HPDE6-E6E7 (cell line): ENCODE data around the gene TCF21.
A peak's percentile ranks its signal among the peaks of the same experiment; 100 is the strongest.

Source experiments
- DNase-seq: peaks from one replicate; pipeline ENCODE4 v3.0.0; 2011; ENCODE audit warnings: missing footprints; ENCODE audit errors: extremely low spot score

TCF21 gene

GRCh38 chr6:133889557-133890403 is 867 bp downstream of the TCF21 start:
- no peak for DNase-seq

- DNase-seq, result no peak
Measured at GRCh38 chr6:133890711-133891148, 1.8 kb downstream of the TCF21 start.

GRCh38 chr6:133891149-133891926 is 2.4 kb downstream of the TCF21 start:
- DNase-seq, result no peak

GRCh38 chr6:133891927-133892812 is 3.3 kb downstream of the TCF21 start:
- DNase-seq, result no peak

- DNase-seq, result no peak
Measured at GRCh38 chr6:133892813-133893691, 4.1 kb downstream of the TCF21 start.

GRCh38 chr6:133893946-133894345 is 5.0 kb downstream of the TCF21 start:
- no peak for DNase-seq

- DNase-seq, result no peak
Measured at GRCh38 chr6:133894369-133894768, 5.5 kb downstream of the TCF21 start.

GRCh38 chr6:133894795-133895358 is 6.0 kb downstream of the TCF21 start:
- no peak for DNase-seq

GRCh38 chr6:133895573-133896343 is 6.8 kb downstream of the TCF21 start:
- DNase-seq, result no peak

- DNase-seq, result no peak
Measured at GRCh38 chr6:133896344-133896721, 7.4 kb downstream of the TCF21 start.

GRCh38 chr6:133898263-133898662 is 9.3 kb downstream of the TCF21 start:
- DNase-seq, result no peak

- DNase-seq, result no peak
Measured at GRCh38 chr6:133899556-133899955, 10.6 kb downstream of the TCF21 start.

- DNase-seq, result no peak
Measured at GRCh38 chr6:133903855-133904254, 14.9 kb downstream of the TCF21 start.

GRCh38 chr6:133906050-133906449 is 17.1 kb downstream of the TCF21 start:
- no peak for DNase-seq

- DNase-seq, result peak; percentile 36
Measured at GRCh38 chr6:133916650-133917151, 27.8 kb downstream of the TCF21 start.

- no peak for DNase-seq
Measured at GRCh38 chr6:133917781-133918180, 28.9 kb downstream of the TCF21 start.

- no peak for DNase-seq
Measured at GRCh38 chr6:133918208-133918930, 29.5 kb downstream of the TCF21 start.

GRCh38 chr6:133919362-133919761 is 30.4 kb downstream of the TCF21 start:
- DNase-seq, result no peak
